WTC11 (cell line): Measurements from ENCODE around the gene IL10RA.
"Not testable (repeated sequence)": the region's sequence is repeated elsewhere in the genome, so short reads cannot be mapped to it uniquely, and the experiment has no call there.

Experiments used
- KAT7 ChIP-seq: sonication (generic); formaldehyde crosslinking; IDR thresholded peaks from 2 replicates; pipeline ENCODE4 v1.8.1; 2023; ENCODE audit warnings: missing genetic modification reagents, mild to moderate bottlenecking, borderline replicate concordance
- SMAD3 ChIP-seq: sonication (generic); formaldehyde crosslinking; IDR thresholded peaks from 2 replicates; pipeline ENCODE4 v1.8.0; 2022; ENCODE audit warnings: missing genetic modification reagents, mild to moderate bottlenecking, borderline replicate concordance
- SP1 ChIP-seq: sonication (generic); formaldehyde crosslinking; conservative IDR thresholded peaks from 2 replicates; pipeline ENCODE4 v1.8.1; 2022; ENCODE audit warnings: missing genetic modification reagents
- ZBTB21 ChIP-seq: sonication (generic); formaldehyde crosslinking; IDR thresholded peaks from 2 replicates; pipeline ENCODE4 v1.8.1; 2023; ENCODE audit warnings: mild to moderate bottlenecking, missing genetic modification reagents, borderline replicate concordance
- TF ChIP-seq, protein P1 (sequence below): sonication (generic); formaldehyde crosslinking; IDR thresholded peaks from 2 replicates; pipeline ENCODE4 v1.8.1; 2022; ENCODE audit warnings: low read depth, mild to moderate bottlenecking, moderate library complexity, missing genetic modification reagents, borderline replicate concordance
- TF ChIP-seq, protein P2 (sequence below): sonication (generic); formaldehyde crosslinking; IDR thresholded peaks from 2 replicates; pipeline ENCODE4 v1.8.1; 2022; ENCODE audit warnings: low read depth, missing genetic modification reagents, borderline replicate concordance
- TF ChIP-seq, protein P3 (sequence below): sonication (generic); formaldehyde crosslinking; IDR thresholded peaks from 2 replicates; pipeline ENCODE4 v1.8.1; 2023; ENCODE audit warnings: mild to moderate bottlenecking, missing genetic modification reagents, moderate library complexity
- TF ChIP-seq, protein P4 (sequence below): fragments of 200-600 bp; IDR thresholded peaks from 2 replicates; pipeline ENCODE4 v1.8.0; 2022; ENCODE audit warnings: antibody characterized with exemption
- TF ChIP-seq, protein P5 (sequence below): sonication (generic); formaldehyde crosslinking; conservative IDR thresholded peaks from 2 replicates; pipeline ENCODE4 v1.8.1; 2022; ENCODE audit warnings: mild to moderate bottlenecking, missing genetic modification reagents
- TF ChIP-seq, protein P6 (sequence below): sonication (generic); formaldehyde crosslinking; IDR thresholded peaks from 2 replicates; pipeline ENCODE4 v1.8.0; 2023; ENCODE audit warnings: missing genetic modification reagents
- TF ChIP-seq, protein P7 (sequence below): fragments of 250-450 bp; sonication (Bioruptor Pico); IDR thresholded peaks from 2 replicates; pipeline ENCODE4 v1.9.0; 2021; ENCODE audit warnings: moderate library complexity, mild to moderate bottlenecking, inconsistent platforms, borderline replicate concordance

DNA sequence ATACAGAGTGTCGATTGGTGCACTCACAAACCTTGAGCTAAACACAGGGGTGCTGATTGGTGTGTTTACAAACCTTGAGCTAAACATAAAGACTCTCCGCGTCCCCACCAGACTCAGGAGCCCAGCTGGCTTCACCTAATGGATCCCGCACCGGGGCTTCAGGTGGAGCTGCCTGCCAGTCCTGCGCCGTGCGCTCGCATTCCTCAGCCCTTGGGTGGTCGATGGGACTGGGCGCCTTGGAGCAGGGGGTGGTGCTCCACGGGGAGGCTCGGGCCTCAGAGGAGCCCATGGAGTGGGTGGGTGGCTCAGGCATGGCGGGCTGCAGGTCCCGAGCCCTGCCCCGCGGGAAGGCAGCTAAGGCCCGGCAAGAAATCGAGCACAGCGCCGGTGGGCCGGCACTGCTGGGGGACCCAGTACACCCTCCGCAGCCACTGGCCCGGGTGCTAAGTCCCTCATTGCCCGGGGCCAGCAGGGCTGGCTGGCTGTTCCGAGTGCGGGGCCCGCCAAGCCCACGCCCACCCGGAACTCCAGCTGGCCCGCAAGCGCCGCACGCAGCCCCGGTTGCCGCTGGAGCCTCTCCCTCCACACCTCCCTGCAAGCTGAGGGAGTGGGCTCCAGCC, 7.8 kb upstream of the IL10RA start:
- TF ChIP-seq, protein P1, sequence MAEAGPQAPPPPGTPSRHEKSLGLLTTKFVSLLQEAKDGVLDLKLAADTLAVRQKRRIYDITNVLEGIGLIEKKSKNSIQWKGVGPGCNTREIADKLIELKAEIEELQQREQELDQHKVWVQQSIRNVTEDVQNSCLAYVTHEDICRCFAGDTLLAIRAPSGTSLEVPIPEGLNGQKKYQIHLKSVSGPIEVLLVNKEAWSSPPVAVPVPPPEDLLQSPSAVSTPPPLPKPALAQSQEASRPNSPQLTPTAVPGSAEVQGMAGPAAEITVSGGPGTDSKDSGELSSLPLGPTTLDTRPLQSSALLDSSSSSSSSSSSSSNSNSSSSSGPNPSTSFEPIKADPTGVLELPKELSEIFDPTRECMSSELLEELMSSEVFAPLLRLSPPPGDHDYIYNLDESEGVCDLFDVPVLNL (CRISPR knock-in tag) = not testable (repeated sequence)
- TF ChIP-seq, protein P2, sequence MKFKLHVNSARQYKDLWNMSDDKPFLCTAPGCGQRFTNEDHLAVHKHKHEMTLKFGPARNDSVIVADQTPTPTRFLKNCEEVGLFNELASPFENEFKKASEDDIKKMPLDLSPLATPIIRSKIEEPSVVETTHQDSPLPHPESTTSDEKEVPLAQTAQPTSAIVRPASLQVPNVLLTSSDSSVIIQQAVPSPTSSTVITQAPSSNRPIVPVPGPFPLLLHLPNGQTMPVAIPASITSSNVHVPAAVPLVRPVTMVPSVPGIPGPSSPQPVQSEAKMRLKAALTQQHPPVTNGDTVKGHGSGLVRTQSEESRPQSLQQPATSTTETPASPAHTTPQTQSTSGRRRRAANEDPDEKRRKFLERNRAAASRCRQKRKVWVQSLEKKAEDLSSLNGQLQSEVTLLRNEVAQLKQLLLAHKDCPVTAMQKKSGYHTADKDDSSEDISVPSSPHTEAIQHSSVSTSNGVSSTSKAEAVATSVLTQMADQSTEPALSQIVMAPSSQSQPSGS (CRISPR knock-in tag) = not testable (repeated sequence)
- TF ChIP-seq KAT7; ZBTB21; SP1 (CRISPR knock-in tag); SMAD3 (CRISPR knock-in tag): not testable (repeated sequence)
- TF ChIP-seq, protein P3, sequence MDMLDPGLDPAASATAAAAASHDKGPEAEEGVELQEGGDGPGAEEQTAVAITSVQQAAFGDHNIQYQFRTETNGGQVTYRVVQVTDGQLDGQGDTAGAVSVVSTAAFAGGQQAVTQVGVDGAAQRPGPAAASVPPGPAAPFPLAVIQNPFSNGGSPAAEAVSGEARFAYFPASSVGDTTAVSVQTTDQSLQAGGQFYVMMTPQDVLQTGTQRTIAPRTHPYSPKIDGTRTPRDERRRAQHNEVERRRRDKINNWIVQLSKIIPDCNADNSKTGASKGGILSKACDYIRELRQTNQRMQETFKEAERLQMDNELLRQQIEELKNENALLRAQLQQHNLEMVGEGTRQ (CRISPR knock-in tag) = not testable (repeated sequence)
- TF ChIP-seq, protein P4, sequence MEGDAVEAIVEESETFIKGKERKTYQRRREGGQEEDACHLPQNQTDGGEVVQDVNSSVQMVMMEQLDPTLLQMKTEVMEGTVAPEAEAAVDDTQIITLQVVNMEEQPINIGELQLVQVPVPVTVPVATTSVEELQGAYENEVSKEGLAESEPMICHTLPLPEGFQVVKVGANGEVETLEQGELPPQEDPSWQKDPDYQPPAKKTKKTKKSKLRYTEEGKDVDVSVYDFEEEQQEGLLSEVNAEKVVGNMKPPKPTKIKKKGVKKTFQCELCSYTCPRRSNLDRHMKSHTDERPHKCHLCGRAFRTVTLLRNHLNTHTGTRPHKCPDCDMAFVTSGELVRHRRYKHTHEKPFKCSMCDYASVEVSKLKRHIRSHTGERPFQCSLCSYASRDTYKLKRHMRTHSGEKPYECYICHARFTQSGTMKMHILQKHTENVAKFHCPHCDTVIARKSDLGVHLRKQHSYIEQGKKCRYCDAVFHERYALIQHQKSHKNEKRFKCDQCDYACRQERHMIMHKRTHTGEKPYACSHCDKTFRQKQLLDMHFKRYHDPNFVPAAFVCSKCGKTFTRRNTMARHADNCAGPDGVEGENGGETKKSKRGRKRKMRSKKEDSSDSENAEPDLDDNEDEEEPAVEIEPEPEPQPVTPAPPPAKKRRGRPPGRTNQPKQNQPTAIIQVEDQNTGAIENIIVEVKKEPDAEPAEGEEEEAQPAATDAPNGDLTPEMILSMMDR = not testable (repeated sequence)
- TF ChIP-seq, protein P5, sequence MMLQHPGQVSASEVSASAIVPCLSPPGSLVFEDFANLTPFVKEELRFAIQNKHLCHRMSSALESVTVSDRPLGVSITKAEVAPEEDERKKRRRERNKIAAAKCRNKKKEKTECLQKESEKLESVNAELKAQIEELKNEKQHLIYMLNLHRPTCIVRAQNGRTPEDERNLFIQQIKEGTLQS = not testable (repeated sequence)
- TF ChIP-seq, protein P6, sequence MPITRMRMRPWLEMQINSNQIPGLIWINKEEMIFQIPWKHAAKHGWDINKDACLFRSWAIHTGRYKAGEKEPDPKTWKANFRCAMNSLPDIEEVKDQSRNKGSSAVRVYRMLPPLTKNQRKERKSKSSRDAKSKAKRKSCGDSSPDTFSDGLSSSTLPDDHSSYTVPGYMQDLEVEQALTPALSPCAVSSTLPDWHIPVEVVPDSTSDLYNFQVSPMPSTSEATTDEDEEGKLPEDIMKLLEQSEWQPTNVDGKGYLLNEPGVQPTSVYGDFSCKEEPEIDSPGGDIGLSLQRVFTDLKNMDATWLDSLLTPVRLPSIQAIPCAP (CRISPR knock-in tag) = not testable (repeated sequence)
- TF ChIP-seq, protein P7, sequence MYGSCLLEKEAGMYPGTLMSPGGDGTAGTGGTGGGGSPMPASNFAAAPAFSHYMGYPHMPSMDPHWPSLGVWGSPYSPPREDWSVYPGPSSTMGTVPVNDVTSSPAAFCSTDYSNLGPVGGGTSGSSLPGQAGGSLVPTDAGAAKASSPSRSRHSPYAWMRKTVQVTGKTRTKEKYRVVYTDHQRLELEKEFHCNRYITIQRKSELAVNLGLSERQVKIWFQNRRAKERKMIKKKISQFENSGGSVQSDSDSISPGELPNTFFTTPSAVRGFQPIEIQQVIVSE (CRISPR knock-in tag) = not testable (repeated sequence)
